Keratinocyte (primary cell): ENCODE data around the gene WNT4. TPM values are rescaled to one million over a fixed set of nuclear protein-coding genes. Genes with fewer than 3 reads are reported as not detected.

Source experiments
- DNase-seq: peaks from one replicate; pipeline ENCODE4 v3.0.0-alpha.2; 2011; ENCODE audit warnings: low read depth, missing footprints, low spot score
- FAIRE-seq: peaks from 2 replicates; lab custom pipeline; 2011; peaks lifted over from hg19 to GRCh38; lab: Jason Lieb, UNC
- H2AFZ ChIP-seq: 2 replicates; pipeline ENCODE4 v1.6.0; 2012; ENCODE audit warnings: low read length, control low read depth, inconsistent platforms; ENCODE audit not compliant: control insufficient read depth
- H3K27ac ChIP-seq: 2 replicates; pipeline ENCODE4 v1.5.1; 2011; ENCODE audit warnings: low read length; ENCODE audit not compliant: control insufficient read depth, insufficient read depth
- H3K27me3 ChIP-seq: 3 replicates; pipeline ENCODE4 v1.6.0; 2011; ENCODE audit warnings: low read length; ENCODE audit not compliant: control insufficient read depth, insufficient read depth; ENCODE audit errors: extremely low read depth
- H3K36me3 ChIP-seq, 2 experiments: 2 replicates in 1 of 2; 3 replicates in 1 of 2; pipeline ENCODE4 v1.5.1; 2011; ENCODE audit warnings: low read length in 2 of 2, mild to moderate bottlenecking in 1 of 2; ENCODE audit not compliant: control insufficient read depth in 2 of 2, insufficient read depth in 2 of 2; ENCODE audit errors: extremely low read depth in 1 of 2
- H3K4me1 ChIP-seq: 3 replicates; pipeline ENCODE4 v1.5.1; 2011; ENCODE audit warnings: low read length; ENCODE audit not compliant: control insufficient read depth, insufficient read depth; ENCODE audit errors: extremely low read depth
- H3K4me2 ChIP-seq: 3 replicates; pipeline ENCODE4 v1.6.0; 2011; ENCODE audit warnings: low read depth, low read length; ENCODE audit not compliant: control insufficient read depth, insufficient read depth; ENCODE audit errors: extremely low read depth
- H3K4me3 ChIP-seq, 3 experiments: fragments of 200-600 bp in 1 of 3; sonication (generic) in 1 of 3; 2 replicates in 2 of 3; 3 replicates in 1 of 3; pipeline ENCODE4 v1.5.1; 2011 to 2016; ENCODE audit warnings: low read length in 3 of 3, mild to moderate bottlenecking in 3 of 3, control low read depth in 2 of 3, inconsistent platforms in 1 of 3, low read depth in 1 of 3, mixed read lengths in 1 of 3, mixed run types in 1 of 3, moderate library complexity in 1 of 3; ENCODE audit not compliant: control insufficient read depth in 2 of 3, insufficient read depth in 2 of 3; ENCODE audit errors: extremely low read depth in 1 of 3
- H3K79me2 ChIP-seq: 2 replicates; pipeline ENCODE4 v1.6.0; 2012; ENCODE audit warnings: low read length; ENCODE audit not compliant: control insufficient read depth, insufficient read depth
- H3K9ac ChIP-seq: 3 replicates; pipeline ENCODE4 v1.6.0; 2011; ENCODE audit warnings: low read length; ENCODE audit not compliant: control insufficient read depth, insufficient read depth; ENCODE audit errors: extremely low read depth
- H3K9me1 ChIP-seq: 3 replicates; pipeline ENCODE4 v1.6.0; 2011; ENCODE audit warnings: low read length; ENCODE audit not compliant: control insufficient read depth, insufficient read depth; ENCODE audit errors: extremely low read depth
- H3K9me3 ChIP-seq: 2 replicates; pipeline ENCODE4 v1.5.1; 2012; ENCODE audit warnings: low read depth, low read length; ENCODE audit not compliant: control insufficient read depth
- H4K20me1 ChIP-seq: 3 replicates; pipeline ENCODE4 v1.6.0; 2011; ENCODE audit warnings: low read length; ENCODE audit not compliant: control insufficient read depth, insufficient read depth; ENCODE audit errors: extremely low read depth
- CTCF ChIP-seq, 3 experiments: IDR thresholded peaks in 1 of 3; conservative IDR thresholded peaks in 1 of 3; optimal IDR thresholded peaks in 1 of 3; 2 replicates in 2 of 3; 3 replicates in 1 of 3; pipeline versions ENCODE3 to v1.5.1; 2011; ENCODE audit warnings: low read length in 3 of 3, mild to moderate bottlenecking in 3 of 3, moderate library complexity in 2 of 3, control low read depth in 1 of 3, inconsistent platforms in 1 of 3; ENCODE audit not compliant: insufficient read depth in 2 of 3; ENCODE audit errors: extremely low read depth in 1 of 3
- EZH2 ChIP-seq: IDR thresholded peaks from one replicate; pipeline ENCODE4 v1.6.1; 2012; ENCODE audit warnings: inconsistent platforms, mild to moderate bottlenecking, low read length, moderate library complexity
- dilution Hi-C: fragments of 300-500 bp; cut with MboI; formaldehyde crosslinking; loops from one replicate; pipeline ENCODE4 v1.7.0; 2020; ENCODE audit warnings: low sequenced_read_pairs; ENCODE audit not compliant: extremely low pct_ligation_motif_present
- polyA plus RNA-seq, 5 experiments: library from polyadenylated mRNA; depleted of rRNA in 3 of 5; stranded (reverse) in 3 of 5; stranded (forward) in 1 of 5; unstranded in 1 of 5; fragments of >200 nt; gene quantifications; 1 replicate in 1 of 5; 2 replicates in 3 of 5; 3 replicates in 1 of 5; pipeline versions ENCODE4 v1.2.1 to v1.2.3, GENCODE V29; 2011 to 2012; ENCODE audit warnings: missing spikeins in 2 of 5, low read depth in 1 of 5, low replicate concordance in 1 of 5

WNT4 gene
- polyA plus RNA-seq, 1 donor (not counting 4 experiments of a cell fraction or from before 2014, with no cell fraction given) = 2.6 TPM

GRCh38 chr1:22131062-22131461 lies 11.8 kb downstream of the WNT4 start:
- DNase-seq (no peak), FAIRE-seq (no peak)
- H3K27ac ChIP-seq = no peak overlapping the region
- no peak for TF ChIP-seq CTCF (optimal IDR thresholded peaks at IDR 0.05 in 1 of 3, IDR thresholded peaks at IDR 0.05 in 1 of 3, conservative IDR thresholded peaks at IDR 0.05 in 1 of 3; ENCODE audit: extremely low read depth in 1 of 3, insufficient read depth in 2 of 3, low read length in 3 of 3)
- TF ChIP-seq EZH2 = no peak
- H2AFZ ChIP-seq = no peak overlapping the region
- peaks cover 24% of the 10 kb centered on the region for H3K27me3 ChIP-seq
- H4K20me1 ChIP-seq = peaks cover 3% of the 10 kb centered on the region
- no peaks in the 10 kb centered on the region for H3K9me1 ChIP-seq
- no peaks in the 10 kb centered on the region for H3K79me2 ChIP-seq
- no peak overlapping the region for H3K9ac ChIP-seq
- no peaks in the 10 kb centered on the region for H3K9me3 ChIP-seq
- no peak overlapping the region for H3K4me2 ChIP-seq
- dilution Hi-C loops = no loop called here
- no peaks in the 10 kb centered on the region for H3K36me3 ChIP-seq
- H3K4me3 ChIP-seq = no peak overlapping the region
- H3K4me1 ChIP-seq = peaks cover 6% of the 10 kb centered on the region

- H3K9ac ChIP-seq = no peak overlapping the region
- TF ChIP-seq EZH2 (no peak), CTCF (optimal IDR thresholded peaks at IDR 0.05 in 1 of 3, IDR thresholded peaks at IDR 0.05 in 1 of 3, conservative IDR thresholded peaks at IDR 0.05 in 1 of 3; ENCODE audit: extremely low read depth in 1 of 3, insufficient read depth in 2 of 3, low read length in 3 of 3) (no peak)
- no peak for DNase-seq
- peaks cover 6% of the 10 kb centered on the region for H3K4me1 ChIP-seq
- no peak overlapping the region for H3K27ac ChIP-seq
- H3K36me3 ChIP-seq = no peaks in the 10 kb centered on the region
- H4K20me1 ChIP-seq = peaks cover 6% of the 10 kb centered on the region
- H3K79me2 ChIP-seq = no peaks in the 10 kb centered on the region
- no peak overlapping the region for H3K4me3 ChIP-seq
- H3K9me1 ChIP-seq = no peaks in the 10 kb centered on the region
- H3K27me3 ChIP-seq = peaks cover 24% of the 10 kb centered on the region
- no peak overlapping the region for H2AFZ ChIP-seq
- H3K4me2 ChIP-seq = no peak overlapping the region
- no peak for FAIRE-seq
- dilution Hi-C loops = no loop called here
- no peaks in the 10 kb centered on the region for H3K9me3 ChIP-seq
Measured at GRCh38 chr1:22129501-22130117, 13.3 kb downstream of the WNT4 start.
